PC-3 (cell line): ENCODE data around the gene CAMTA1. TPM values are rescaled to one million over a fixed set of nuclear protein-coding genes. Genes with fewer than 3 reads are reported as not detected.

Experiments
- ATAC-seq: fragments of 200-7000 bp; cut with Tn5 transposase; 2 replicates; pipeline ENCODE4 v1.9.1; 2020; ENCODE audit warnings: mild to moderate bottlenecking, moderate library complexity
- BruUV-seq: library from RNA; stranded (reverse); fragments of 400-500 nt; replicated peaks from 2 replicates; lab custom pipeline; 2021; lab: Mats Ljungman, UMichigan
- CTCF ChIA-PET: fragments of 300-600 bp; sonication (Branson Sonifier 250); formaldehyde crosslinking; loops from one replicate; lab custom pipeline; 2022; ENCODE audit warnings: antibody characterized with exemption; lab: Charles Lee
- POLR2A ChIA-PET: fragments of 300-600 bp; sonication (Branson Sonifier 250); formaldehyde crosslinking; loops from one replicate; lab custom pipeline; 2022; ENCODE audit warnings: antibody characterized with exemption; ENCODE audit not compliant: unreplicated experiment; lab: Charles Lee
- DNase-seq: peaks from one replicate; pipeline ENCODE4 v3.0.0-alpha.2; 2015
- H2AFZ ChIP-seq: fragments of 300-600 bp; sonication (generic); 2 replicates; pipeline ENCODE4 v1.6.0; 2016; ENCODE audit warnings: antibody characterized with exemption, low read length
- H3F3A ChIP-seq: fragments of 300-600 bp; sonication (generic); one replicate; pipeline ENCODE4 v1.6.0; 2017; ENCODE audit warnings: antibody characterized with exemption, low read length, control low read depth, mild to moderate bottlenecking; ENCODE audit not compliant: unreplicated experiment
- H3K27ac ChIP-seq: fragments of 300-600 bp; sonication (generic); 2 replicates; pipeline ENCODE4 v1.5.1; 2016; ENCODE audit warnings: mild to moderate bottlenecking, low read length
- H3K27me3 ChIP-seq: fragments of 300-600 bp; sonication (generic); 2 replicates; pipeline ENCODE4 v1.6.1; 2016; ENCODE audit warnings: low read length, mixed read lengths
- H3K36me3 ChIP-seq: fragments of 300-600 bp; sonication (generic); 2 replicates; pipeline ENCODE4 v1.6.1; 2016; ENCODE audit warnings: low read depth, mixed run types, low read length, mixed read lengths
- H3K4me1 ChIP-seq: fragments of 300-600 bp; sonication (generic); 2 replicates; pipeline ENCODE4 v1.5.1; 2016; ENCODE audit warnings: low read length; ENCODE audit not compliant: insufficient read depth
- H3K4me2 ChIP-seq: fragments of 300-600 bp; sonication (generic); 2 replicates; pipeline ENCODE4 v1.6.0; 2016; ENCODE audit warnings: low read length
- H3K4me3 ChIP-seq: fragments of 300-600 bp; sonication (generic); 2 replicates; pipeline ENCODE4 v1.5.1; 2016; ENCODE audit warnings: mild to moderate bottlenecking, low read length, mixed read lengths
- H3K79me2 ChIP-seq: fragments of 300-600 bp; sonication (generic); 2 replicates; pipeline ENCODE4 v1.6.1; 2017; ENCODE audit warnings: low read length, mixed read lengths
- H3K9ac ChIP-seq: fragments of 300-600 bp; sonication (generic); 2 replicates; pipeline ENCODE4 v1.6.0; 2016; ENCODE audit warnings: mild to moderate bottlenecking, low read length
- H3K9me2 ChIP-seq: fragments of 300-600 bp; sonication (generic); replicated peaks from 2 replicates; pipeline ENCODE4 v1.6.1; 2016; ENCODE audit warnings: mixed run types, low read length, mixed read lengths
- H3K9me3 ChIP-seq: fragments of 300-600 bp; sonication (generic); 2 replicates; pipeline ENCODE4 v1.6.1; 2016; ENCODE audit warnings: low read length, mixed read lengths
- H4K20me1 ChIP-seq: fragments of 300-600 bp; sonication (generic); 2 replicates; pipeline ENCODE4 v1.6.1; 2016; ENCODE audit warnings: low read length, mixed read lengths
- EZH2 ChIP-seq: fragments of 300-600 bp; sonication (generic); IDR thresholded peaks from one replicate; pipeline ENCODE4 v1.6.1; 2017; ENCODE audit warnings: antibody characterized with exemption, mild to moderate bottlenecking, low read length; ENCODE audit not compliant: unreplicated experiment
- EZH2phosphoT487 ChIP-seq: fragments of 300-600 bp; sonication (generic); IDR thresholded peaks from 2 replicates; pipeline ENCODE4 v1.6.1; 2018; ENCODE audit warnings: mild to moderate bottlenecking, antibody characterized with exemption, low read length, borderline replicate concordance
- intact Hi-C: fragments of 100-400 bp; cut with micrococcal nuclease; formaldehyde crosslinking; loops from 2 replicates; pipeline ENCODE4 v1.9.0; 2023
- total RNA-seq: library from RNA; depleted of rRNA; stranded (reverse); fragments of >200 nt; gene quantifications from 2 replicates; pipeline ENCODE4 v1.2.3, GENCODE V29; 2014
- TF ChIP-seq, protein P1 (sequence below): fragments of 300-600 bp; sonication (generic); conservative IDR thresholded peaks from 2 replicates; pipeline ENCODE4 v1.5.1; 2017; ENCODE audit warnings: antibody characterized with exemption, low read depth, mild to moderate bottlenecking, low read length

CAMTA1 gene
- total RNA-seq, 1 experiment from 2014 or later, result 40.8 TPM

DNA sequence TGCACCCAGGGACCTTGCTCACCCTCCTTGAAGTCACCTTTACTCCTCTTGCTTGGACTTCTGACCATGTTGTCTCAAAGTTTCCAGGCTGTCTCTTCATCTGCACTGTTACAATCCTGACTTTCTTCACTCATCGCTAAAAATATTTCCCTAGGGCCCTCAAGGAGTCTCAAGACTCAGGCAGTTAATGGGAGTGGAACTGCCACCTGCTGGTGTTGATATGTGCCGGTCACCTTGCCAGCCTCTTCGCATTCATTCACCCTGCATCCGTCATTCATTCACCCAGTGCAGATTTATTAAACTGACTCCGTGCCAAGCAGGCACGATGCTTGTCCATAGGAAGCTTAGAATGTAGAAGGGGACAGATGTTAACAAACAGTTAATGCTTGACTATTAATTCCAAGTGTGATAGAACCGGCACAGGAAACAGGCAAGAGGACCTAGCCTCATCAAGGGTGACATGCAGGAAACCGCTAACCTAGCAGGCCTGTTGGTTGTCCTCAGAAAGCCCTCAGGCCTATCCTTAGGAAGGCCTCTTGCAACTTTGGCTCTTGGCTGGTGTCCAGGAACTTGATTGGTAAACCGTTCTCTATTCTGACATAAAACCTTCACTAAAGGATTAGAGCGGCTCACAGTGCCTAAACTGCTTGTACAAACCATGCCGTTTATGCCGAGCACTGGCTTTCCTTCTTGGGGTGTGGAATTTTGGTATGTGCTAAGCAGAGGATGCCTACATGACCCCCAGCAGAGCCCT lies 342.2 kb downstream of the CAMTA1 start:
- CTCF ChIA-PET, result interaction anchor here (0.5 kb wide), 1 partner anchor 356 kb away, joined by 5 read pairs; no protein-coding TSS in a partner anchor
- H4K20me1 ChIP-seq, result no peaks in the 10 kb centered on the region

DNA sequence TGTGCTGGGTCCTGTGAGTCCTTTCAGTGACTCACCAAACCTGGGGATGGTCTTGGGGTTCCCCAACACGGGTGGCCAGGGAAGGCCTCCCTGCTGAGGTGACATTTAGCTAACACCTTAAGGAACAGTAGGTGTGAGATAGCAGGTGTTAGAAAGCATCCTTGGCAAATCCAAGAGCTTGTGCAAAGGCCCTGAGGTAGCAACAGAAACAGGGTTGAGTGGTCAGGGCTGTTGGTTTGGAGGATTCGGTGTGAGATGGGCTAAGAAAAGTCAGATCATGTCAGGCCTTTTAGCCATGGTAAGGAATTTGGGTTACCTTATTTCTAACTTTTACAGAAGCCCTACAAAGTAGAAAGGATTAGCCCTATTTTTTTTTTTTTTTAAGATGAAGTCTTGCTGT lies 343.0 kb downstream of the CAMTA1 start:
- ATAC-seq (no peak), DNase-seq (no peak)
- Histone ChIP-seq H3K9me2 (no peaks in the 10 kb centered on the region), H3F3A (no peaks in the 10 kb centered on the region), H3K79me2 (no peaks in the 10 kb centered on the region), H3K9me3 (no peaks in the 10 kb centered on the region), H3K36me3 (no peaks in the 10 kb centered on the region), H3K27me3 (peaks cover 52% of the 10 kb centered on the region), H4K20me1 (no peaks in the 10 kb centered on the region), H3K4me2 (no peak overlapping the region), H3K9ac (no peak overlapping the region), H3K4me1 (no peaks in the 10 kb centered on the region), H2AFZ (no peak overlapping the region), H3K27ac (no peak overlapping the region), H3K4me3 (no peak overlapping the region)
- intact Hi-C loops, result no loop called here
- TF ChIP-seq EZH2 (no peak), EZH2phosphoT487 (no peak)
- TF ChIP-seq, protein P1, sequence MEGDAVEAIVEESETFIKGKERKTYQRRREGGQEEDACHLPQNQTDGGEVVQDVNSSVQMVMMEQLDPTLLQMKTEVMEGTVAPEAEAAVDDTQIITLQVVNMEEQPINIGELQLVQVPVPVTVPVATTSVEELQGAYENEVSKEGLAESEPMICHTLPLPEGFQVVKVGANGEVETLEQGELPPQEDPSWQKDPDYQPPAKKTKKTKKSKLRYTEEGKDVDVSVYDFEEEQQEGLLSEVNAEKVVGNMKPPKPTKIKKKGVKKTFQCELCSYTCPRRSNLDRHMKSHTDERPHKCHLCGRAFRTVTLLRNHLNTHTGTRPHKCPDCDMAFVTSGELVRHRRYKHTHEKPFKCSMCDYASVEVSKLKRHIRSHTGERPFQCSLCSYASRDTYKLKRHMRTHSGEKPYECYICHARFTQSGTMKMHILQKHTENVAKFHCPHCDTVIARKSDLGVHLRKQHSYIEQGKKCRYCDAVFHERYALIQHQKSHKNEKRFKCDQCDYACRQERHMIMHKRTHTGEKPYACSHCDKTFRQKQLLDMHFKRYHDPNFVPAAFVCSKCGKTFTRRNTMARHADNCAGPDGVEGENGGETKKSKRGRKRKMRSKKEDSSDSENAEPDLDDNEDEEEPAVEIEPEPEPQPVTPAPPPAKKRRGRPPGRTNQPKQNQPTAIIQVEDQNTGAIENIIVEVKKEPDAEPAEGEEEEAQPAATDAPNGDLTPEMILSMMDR, result no peak
- no TSS peak for BruUV-seq
- ChIA-PET POLR2A (no interaction called here), CTCF (interaction anchor here (0.5 kb wide), 1 partner anchor 357 kb away, joined by 5 read pairs; no protein-coding TSS in a partner anchor)

More for the DNA sequence above, 342.2 kb downstream of the CAMTA1 start:
- TF ChIP-seq EZH2 (no peak), EZH2phosphoT487 (no peak)
- TF ChIP-seq, protein P1, result no peak; the same call in 1 of the 2 replicates
- Histone ChIP-seq H3K4me2 (no peak overlapping the region), H3F3A (no peaks in the 10 kb centered on the region), H3K79me2 (no peaks in the 10 kb centered on the region), H2AFZ (no peak overlapping the region), H3K27ac (no peak overlapping the region), H3K4me1 (no peaks in the 10 kb centered on the region), H3K9ac (no peak overlapping the region), H3K9me3 (no peaks in the 10 kb centered on the region), H3K36me3 (no peaks in the 10 kb centered on the region), H3K9me2 (no peaks in the 10 kb centered on the region), H3K27me3 (peaks cover 53% of the 10 kb centered on the region), H3K4me3 (no peak overlapping the region)
- POLR2A ChIA-PET, result no interaction called here
- no TSS peak for BruUV-seq
- DNase-seq (no peak), ATAC-seq (no peak)
- intact Hi-C loops, result no loop called here

DNA sequence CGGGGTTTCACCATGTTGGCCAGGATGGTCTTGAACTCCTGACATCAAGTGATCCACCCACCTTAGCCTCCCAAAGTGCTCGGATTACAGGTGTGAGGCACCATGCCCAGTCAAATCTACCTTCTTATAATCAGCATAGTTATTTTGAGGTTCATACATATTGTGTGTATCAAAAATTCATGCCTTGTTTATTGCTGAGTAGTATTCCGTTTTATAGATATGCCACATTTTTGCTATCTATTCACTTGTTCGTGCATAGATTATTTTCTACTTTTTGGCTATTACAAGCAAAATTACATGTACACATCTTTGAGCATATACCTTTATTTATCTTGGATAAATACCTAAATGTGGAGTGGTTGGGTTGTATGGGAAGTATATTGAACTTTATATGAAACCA lies 344.9 kb downstream of the CAMTA1 start:
- H3K36me3 ChIP-seq, result no peaks in the 10 kb centered on the region
- intact Hi-C loops, result no loop called here
- no peaks in the 10 kb centered on the region for H3K79me2 ChIP-seq
- DNase-seq, result no peak
- ChIA-PET POLR2A (no interaction called here), CTCF (no interaction called here)
- no peaks in the 10 kb centered on the region for H3F3A ChIP-seq
- no peaks in the 10 kb centered on the region for H3K4me1 ChIP-seq
- H4K20me1 ChIP-seq, result no peaks in the 10 kb centered on the region
- TF ChIP-seq EZH2phosphoT487, result no peak
- TF ChIP-seq, protein P1, result no peak
- TF ChIP-seq EZH2, result no peak
- H3K27ac ChIP-seq, result no peak overlapping the region
- no peak for ATAC-seq
- H3K4me3 ChIP-seq, result no peak overlapping the region
- no peak overlapping the region for H2AFZ ChIP-seq
- no peak overlapping the region for H3K9ac ChIP-seq
- peaks cover 43% of the 10 kb centered on the region for H3K27me3 ChIP-seq
- no peaks in the 10 kb centered on the region for H3K9me2 ChIP-seq
- no TSS peak for BruUV-seq
- no peak overlapping the region for H3K4me2 ChIP-seq
- H3K9me3 ChIP-seq, result no peaks in the 10 kb centered on the region
